Measurements from ENCODE around the gene BMP2K.

- TF ChIP-seq CTCF (conservative IDR thresholded peaks at IDR 0.05 in 1 of 2, IDR thresholded peaks at IDR 0.05 in 1 of 2; ENCODE audit: extremely low read depth in 1 of 2, insufficient read depth in 1 of 2, low read depth in 1 of 2, low read length in 2 of 2), result no peak
- TF ChIP-seq EZH2 (IDR thresholded peaks at IDR 0.05; ENCODE audit: borderline replicate concordance, low read length), result no peak
Measured at GRCh38 chr4:78765432-78766006, 10.6 kb upstream of the BMP2K start.
